Measurements from ENCODE around the gene PAXX.
A peak's percentile ranks its signal among the peaks of the same experiment; 100 is the strongest.

The PAXX gene

DNA sequence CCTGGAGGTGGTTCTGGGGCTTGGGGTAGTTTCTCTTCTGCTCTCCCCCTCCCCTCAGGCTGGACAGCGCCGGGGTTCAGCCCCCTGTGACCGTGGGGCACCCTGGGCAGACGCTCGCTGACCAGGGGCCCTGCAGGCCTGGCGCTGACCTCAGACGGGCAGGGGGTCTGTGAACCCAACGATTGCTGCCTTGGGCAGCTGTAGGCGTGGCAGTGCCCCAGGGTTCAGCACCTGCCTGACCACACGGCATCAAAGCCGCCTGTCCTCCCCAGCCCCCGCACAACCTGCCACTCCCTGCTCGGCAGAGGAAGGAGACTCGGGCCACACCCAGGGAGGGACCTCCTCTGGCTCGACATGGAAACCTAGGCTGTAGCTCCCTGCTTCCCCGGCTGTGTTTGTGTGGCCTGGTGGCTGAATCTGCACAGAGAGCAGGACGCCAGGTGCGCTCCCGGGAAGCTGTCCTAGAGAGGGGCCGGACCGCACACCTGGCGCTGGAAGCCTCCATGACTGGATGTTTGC, 28.0 kb upstream of the PAXX start:
- DNase-seq (ENCODE audit: insufficient read length, low spot score) (no peak), FAIRE-seq (no peak)
- no peak for TF ChIP-seq POLR2A (IDR thresholded peaks at IDR 0.05; ENCODE audit: low read depth, low read length)
- TF ChIP-seq PAX5 (IDR thresholded peaks at IDR 0.05; ENCODE audit: insufficient read depth, low read length, severe bottlenecking): no peak
- TF ChIP-seq POU2F2 (IDR thresholded peaks at IDR 0.05; ENCODE audit: low read depth, low read length): no peak
- no peak for TF ChIP-seq SPI1 (IDR thresholded peaks at IDR 0.05; ENCODE audit: low read depth, low read length)
- TF ChIP-seq TAF1 (IDR thresholded peaks at IDR 0.05; ENCODE audit: low read depth, low read length): no peak
- TF ChIP-seq POLR2AphosphoS5 (IDR thresholded peaks at IDR 0.05; ENCODE audit: low read depth, low read length): no peak

DNA sequence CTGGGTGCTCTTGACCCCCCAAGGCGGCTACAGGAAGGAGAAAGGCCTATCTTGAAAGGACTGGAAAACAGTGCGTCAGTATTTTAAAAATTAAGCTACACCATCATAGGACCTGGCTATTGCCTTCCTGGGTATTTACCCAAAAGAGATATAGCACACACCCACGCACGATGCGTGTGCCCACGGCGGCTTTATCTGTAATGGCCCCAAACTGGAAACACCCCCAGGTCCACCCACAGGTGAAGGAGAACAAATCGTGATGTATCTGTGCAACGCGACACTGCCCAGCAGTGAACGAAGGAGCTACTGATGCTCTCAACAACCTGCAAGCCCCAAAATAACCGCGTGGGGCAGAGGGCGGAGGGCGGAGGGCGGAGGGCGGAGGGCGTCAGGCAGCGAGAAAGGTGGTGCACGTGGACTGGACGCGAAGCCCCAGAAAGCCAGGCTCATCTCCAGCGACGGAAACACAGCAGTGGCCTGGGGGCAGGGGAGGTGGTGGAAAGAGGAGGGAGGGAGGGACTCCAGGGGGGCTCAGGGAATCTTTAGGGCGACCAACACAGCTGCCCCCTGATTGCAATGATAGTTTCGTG, 27.3 kb upstream of the PAXX start:
- FAIRE-seq (no peak), DNase-seq (ENCODE audit: insufficient read length, low spot score) (no peak)
- TF ChIP-seq POU2F2 (IDR thresholded peaks at IDR 0.05; ENCODE audit: low read depth, low read length) (no peak), POLR2A (IDR thresholded peaks at IDR 0.05; ENCODE audit: low read depth, low read length) (no peak), SPI1 (IDR thresholded peaks at IDR 0.05; ENCODE audit: low read depth, low read length) (no peak), PAX5 (IDR thresholded peaks at IDR 0.05; ENCODE audit: insufficient read depth, low read length, severe bottlenecking) (no peak), POLR2AphosphoS5 (IDR thresholded peaks at IDR 0.05; ENCODE audit: low read depth, low read length) (no peak), TAF1 (IDR thresholded peaks at IDR 0.05; ENCODE audit: low read depth, low read length) (no peak)

DNA sequence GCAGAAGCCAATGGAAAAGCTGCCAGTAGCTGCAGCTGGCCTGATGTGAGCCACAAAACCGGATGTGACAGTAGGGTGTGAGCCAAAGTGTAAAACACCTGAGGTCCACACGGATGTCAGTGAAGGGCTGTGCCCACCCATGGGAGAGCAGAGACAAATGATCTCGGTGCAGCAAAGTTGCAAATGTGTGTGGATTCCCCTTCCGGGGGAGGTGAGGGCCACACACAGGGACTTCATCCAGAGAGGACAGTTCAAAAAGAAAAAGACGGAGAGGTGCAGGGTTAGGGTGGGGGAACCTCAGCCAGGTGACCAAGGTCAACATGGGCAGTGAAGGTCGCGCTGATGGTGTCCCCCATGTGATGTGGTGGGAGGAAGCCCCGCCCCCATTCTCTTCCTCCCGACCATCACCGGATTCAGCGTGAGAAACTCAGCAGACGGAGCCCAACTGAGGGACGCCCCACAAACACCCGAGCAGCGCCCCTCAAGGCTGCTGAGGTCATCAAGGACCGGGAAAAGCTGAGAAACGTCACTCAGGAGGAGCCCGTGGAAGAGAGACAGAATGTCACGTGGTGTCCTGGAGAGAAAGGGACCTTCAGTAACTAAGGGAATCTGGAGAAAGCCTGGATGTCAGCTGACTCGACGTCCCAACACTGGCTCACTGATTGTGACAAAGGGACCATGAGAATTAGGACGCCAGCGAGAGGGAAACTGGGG, 26.3 kb upstream of the PAXX start:
- FAIRE-seq (peak; percentile 20), DNase-seq (ENCODE audit: insufficient read length, low spot score) (no peak)
- TF ChIP-seq SPI1 (IDR thresholded peaks at IDR 0.05; ENCODE audit: low read depth, low read length) (no peak), POLR2A (IDR thresholded peaks at IDR 0.05; ENCODE audit: low read depth, low read length) (no peak), POU2F2 (IDR thresholded peaks at IDR 0.05; ENCODE audit: low read depth, low read length) (no peak), PAX5 (IDR thresholded peaks at IDR 0.05; ENCODE audit: insufficient read depth, low read length, severe bottlenecking) (no peak), POLR2AphosphoS5 (IDR thresholded peaks at IDR 0.05; ENCODE audit: low read depth, low read length) (no peak), TAF1 (IDR thresholded peaks at IDR 0.05; ENCODE audit: low read depth, low read length) (no peak)

DNA sequence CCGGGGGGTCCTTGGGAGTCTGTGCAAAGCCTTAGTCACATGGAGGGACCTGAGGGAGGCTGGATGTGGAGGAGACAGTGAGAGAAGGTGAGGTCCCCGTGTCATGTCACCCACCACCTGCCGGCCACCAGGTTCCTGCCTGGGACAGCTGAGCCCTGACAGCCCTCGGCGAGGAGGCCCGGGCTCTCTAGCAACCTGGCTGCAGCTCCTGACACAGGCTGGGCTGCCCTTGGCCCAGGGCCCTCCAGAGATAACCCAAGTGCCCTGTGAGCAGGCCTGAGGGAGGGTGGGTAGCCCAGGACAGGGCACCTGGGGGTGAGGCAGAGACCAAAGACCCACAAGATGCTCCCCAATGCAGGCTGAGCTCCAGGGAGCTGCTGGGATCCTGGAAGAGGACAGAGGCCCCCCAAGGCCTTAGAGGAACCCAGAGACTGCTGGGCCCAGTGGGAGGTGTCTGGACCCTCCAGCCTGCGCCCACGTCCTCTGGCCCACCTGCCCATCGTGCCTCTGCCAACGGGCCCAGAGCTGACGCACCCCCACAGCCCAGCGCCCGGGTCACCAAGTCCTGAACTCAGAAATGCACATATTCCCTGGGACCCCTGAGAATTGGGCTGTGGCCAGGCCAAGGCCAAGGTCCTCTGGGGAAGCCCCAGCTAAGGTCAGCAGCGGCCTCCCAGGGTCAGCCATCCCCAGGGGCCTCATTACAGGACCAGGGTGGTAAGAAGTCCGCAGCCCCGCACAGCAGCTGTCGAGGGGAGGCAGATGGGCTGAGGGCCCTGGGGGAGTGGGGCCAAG, 23.7 kb upstream of the PAXX start:
- FAIRE-seq (no peak), DNase-seq (ENCODE audit: insufficient read length, low spot score) (no peak)
- TF ChIP-seq PAX5 (IDR thresholded peaks at IDR 0.05; ENCODE audit: insufficient read depth, low read length, severe bottlenecking) (no peak), POLR2AphosphoS5 (IDR thresholded peaks at IDR 0.05; ENCODE audit: low read depth, low read length) (no peak), TAF1 (IDR thresholded peaks at IDR 0.05; ENCODE audit: low read depth, low read length) (no peak), POU2F2 (IDR thresholded peaks at IDR 0.05; ENCODE audit: low read depth, low read length) (no peak), SPI1 (IDR thresholded peaks at IDR 0.05; ENCODE audit: low read depth, low read length) (no peak), POLR2A (IDR thresholded peaks at IDR 0.05; ENCODE audit: low read depth, low read length) (no peak)

DNA sequence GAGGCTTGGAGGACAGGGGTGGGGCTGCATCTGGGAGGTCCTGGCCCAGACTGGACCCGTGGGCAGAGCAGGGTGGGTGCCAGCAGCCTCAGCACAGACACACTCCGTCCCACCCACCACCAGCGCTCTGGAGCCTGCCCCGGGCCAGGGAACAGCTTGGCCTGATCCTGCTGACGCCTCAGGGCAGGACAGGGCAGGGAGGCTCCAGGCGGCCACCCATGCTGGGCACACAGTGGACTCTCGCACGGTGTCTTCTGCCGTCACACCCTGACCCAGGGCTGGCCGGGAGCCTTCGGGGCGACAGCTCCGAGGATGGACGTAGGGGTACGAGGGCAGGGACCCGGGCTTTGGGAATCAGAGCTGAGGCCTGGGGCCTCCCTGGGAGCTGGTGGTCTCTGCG, 23.1 kb upstream of the PAXX start:
- DNase-seq (ENCODE audit: insufficient read length, low spot score) (no peak), FAIRE-seq (no peak)
- TF ChIP-seq POLR2A (IDR thresholded peaks at IDR 0.05; ENCODE audit: low read depth, low read length) (no peak), POLR2AphosphoS5 (IDR thresholded peaks at IDR 0.05; ENCODE audit: low read depth, low read length) (no peak), TAF1 (IDR thresholded peaks at IDR 0.05; ENCODE audit: low read depth, low read length) (no peak), POU2F2 (IDR thresholded peaks at IDR 0.05; ENCODE audit: low read depth, low read length) (no peak), PAX5 (IDR thresholded peaks at IDR 0.05; ENCODE audit: insufficient read depth, low read length, severe bottlenecking) (no peak), SPI1 (IDR thresholded peaks at IDR 0.05; ENCODE audit: low read depth, low read length) (no peak)

DNA sequence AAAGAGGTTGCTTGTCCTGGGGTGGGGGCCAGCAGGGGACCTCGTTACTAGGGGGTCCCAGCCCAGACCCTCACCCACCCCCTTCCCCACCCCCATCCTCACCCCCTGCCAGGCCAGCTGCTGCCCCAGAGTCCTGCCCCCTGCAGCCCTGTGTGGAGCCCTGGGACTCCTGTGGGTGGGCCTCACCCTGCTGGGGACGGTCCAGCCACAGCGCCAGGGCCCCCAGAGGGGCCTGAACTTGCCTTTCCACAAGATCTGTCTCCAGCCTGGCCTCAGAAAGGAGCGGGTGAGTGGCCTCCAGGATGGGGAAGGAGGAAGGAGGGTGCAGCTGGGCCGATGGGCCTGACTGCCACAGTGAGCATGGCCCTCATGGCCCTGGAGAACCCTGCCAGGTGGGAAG, 22.4 kb upstream of the PAXX start:
- TF ChIP-seq POLR2A (IDR thresholded peaks at IDR 0.05; ENCODE audit: low read depth, low read length) (no peak), SPI1 (IDR thresholded peaks at IDR 0.05; ENCODE audit: low read depth, low read length) (no peak), TAF1 (IDR thresholded peaks at IDR 0.05; ENCODE audit: low read depth, low read length) (no peak), POU2F2 (IDR thresholded peaks at IDR 0.05; ENCODE audit: low read depth, low read length) (no peak), PAX5 (IDR thresholded peaks at IDR 0.05; ENCODE audit: insufficient read depth, low read length, severe bottlenecking) (no peak), POLR2AphosphoS5 (IDR thresholded peaks at IDR 0.05; ENCODE audit: low read depth, low read length) (no peak)
- no peak for FAIRE-seq
- DNase-seq (ENCODE audit: insufficient read length, low spot score): no peak

DNA sequence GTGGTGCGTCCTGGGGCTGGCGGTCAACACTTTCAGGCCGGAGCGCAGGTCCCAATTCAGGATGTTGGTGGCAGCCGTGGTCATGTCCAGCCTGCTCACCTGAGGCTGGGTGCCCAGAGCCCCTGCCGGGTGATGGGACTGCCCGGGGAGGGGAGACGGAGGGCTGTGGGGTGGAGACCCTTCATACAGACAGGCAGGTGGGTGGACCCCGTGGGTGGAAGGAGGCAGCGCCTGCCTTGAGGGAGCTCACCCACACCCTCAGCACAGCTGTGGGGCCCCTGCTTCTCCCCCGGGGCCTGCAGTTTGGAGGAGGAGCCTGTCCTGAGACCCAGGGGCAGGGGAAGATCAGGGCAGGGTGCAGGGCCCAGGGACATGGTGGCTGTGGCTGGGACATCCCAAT, 21.9 kb upstream of the PAXX start:
- FAIRE-seq (no peak), DNase-seq (ENCODE audit: insufficient read length, low spot score) (no peak)
- TF ChIP-seq POU2F2 (IDR thresholded peaks at IDR 0.05; ENCODE audit: low read depth, low read length) (no peak), POLR2AphosphoS5 (IDR thresholded peaks at IDR 0.05; ENCODE audit: low read depth, low read length) (no peak), SPI1 (IDR thresholded peaks at IDR 0.05; ENCODE audit: low read depth, low read length) (no peak), TAF1 (IDR thresholded peaks at IDR 0.05; ENCODE audit: low read depth, low read length) (no peak), POLR2A (IDR thresholded peaks at IDR 0.05; ENCODE audit: low read depth, low read length) (no peak), PAX5 (IDR thresholded peaks at IDR 0.05; ENCODE audit: insufficient read depth, low read length, severe bottlenecking) (no peak)

DNA sequence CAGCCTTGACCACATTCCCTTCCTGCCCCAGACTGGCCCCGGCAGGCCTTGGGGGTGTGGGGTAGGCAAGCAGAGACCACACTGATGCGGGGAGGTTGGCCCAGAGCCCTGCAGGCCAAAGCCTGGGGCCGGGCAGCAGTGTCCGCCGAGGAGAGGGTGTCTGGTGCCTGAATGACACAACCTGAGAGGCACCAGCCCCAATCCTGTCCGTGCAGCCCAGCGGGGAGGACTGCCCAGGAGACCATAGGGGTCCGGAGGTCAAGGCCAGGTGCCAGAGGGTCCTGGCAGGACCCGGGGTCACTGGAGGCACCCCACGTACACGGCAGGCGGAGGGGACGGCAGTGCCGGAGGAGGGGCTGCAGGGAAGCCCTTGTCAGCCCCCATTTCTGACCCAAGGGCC, 20.5 kb upstream of the PAXX start:
- FAIRE-seq (no peak), DNase-seq (ENCODE audit: insufficient read length, low spot score) (no peak)
- no peak for TF ChIP-seq TAF1 (IDR thresholded peaks at IDR 0.05; ENCODE audit: low read depth, low read length)
- no peak for TF ChIP-seq POU2F2 (IDR thresholded peaks at IDR 0.05; ENCODE audit: low read depth, low read length)
- no peak for TF ChIP-seq POLR2A (IDR thresholded peaks at IDR 0.05; ENCODE audit: low read depth, low read length)
- TF ChIP-seq PAX5 (IDR thresholded peaks at IDR 0.05; ENCODE audit: insufficient read depth, low read length, severe bottlenecking): no peak
- TF ChIP-seq SPI1 (IDR thresholded peaks at IDR 0.05; ENCODE audit: low read depth, low read length): no peak
- TF ChIP-seq POLR2AphosphoS5 (IDR thresholded peaks at IDR 0.05; ENCODE audit: low read depth, low read length): no peak

DNA sequence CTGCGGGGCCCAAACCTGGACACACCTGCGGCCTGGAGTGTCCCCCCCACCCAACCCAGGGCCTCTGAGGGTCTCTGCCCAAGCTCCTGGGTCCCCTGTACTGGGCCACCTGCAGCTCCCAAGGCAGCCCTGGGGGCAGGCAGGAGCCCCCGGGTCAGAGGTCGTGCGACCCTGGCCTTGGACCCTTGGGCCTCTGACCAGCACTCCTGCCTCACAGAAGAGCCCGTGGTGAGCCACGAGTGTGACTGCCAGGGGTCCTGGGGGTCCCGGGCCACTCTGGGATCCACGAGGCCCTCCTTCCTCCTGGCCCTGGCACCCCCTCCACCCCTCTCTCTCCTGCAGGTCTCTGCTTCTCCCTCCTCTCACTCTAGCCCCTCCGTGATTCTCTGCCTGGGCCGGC, 19.9 kb upstream of the PAXX start:
- DNase-seq (ENCODE audit: insufficient read length, low spot score) (no peak), FAIRE-seq (no peak)
- no peak for TF ChIP-seq PAX5 (IDR thresholded peaks at IDR 0.05; ENCODE audit: insufficient read depth, low read length, severe bottlenecking)
- no peak for TF ChIP-seq POLR2AphosphoS5 (IDR thresholded peaks at IDR 0.05; ENCODE audit: low read depth, low read length)
- TF ChIP-seq POLR2A (IDR thresholded peaks at IDR 0.05; ENCODE audit: low read depth, low read length): no peak
- TF ChIP-seq TAF1 (IDR thresholded peaks at IDR 0.05; ENCODE audit: low read depth, low read length): no peak
- no peak for TF ChIP-seq POU2F2 (IDR thresholded peaks at IDR 0.05; ENCODE audit: low read depth, low read length)
- TF ChIP-seq SPI1 (IDR thresholded peaks at IDR 0.05; ENCODE audit: low read depth, low read length): no peak

Data from GM12891 (cell line).